AG04449 (cell line): Measurements from ENCODE around the gene ADGRL3.
A peak's percentile ranks its signal among the peaks of the same experiment; 100 is the strongest.

ENCODE experiments used
- CTCF ChIA-PET: fragments of 350-600 bp; formaldehyde crosslinking; extraction: SDS; loops from one replicate; lab custom pipeline; 2021; ENCODE audit warnings: antibody characterized with exemption; lab: Yijun Ruan, JAX
- POLR2A ChIA-PET: fragments of 400-600, 350-600 bp; formaldehyde crosslinking; extraction: SDS; loops from one replicate; lab custom pipeline; 2020; ENCODE audit warnings: antibody characterized with exemption, inconsistent platforms; lab: Yijun Ruan, JAX
- DNase-seq: peaks from one replicate; pipeline ENCODE4 v3.0.0-alpha.2; 2010; ENCODE audit warnings: low read depth, low spot score
- H3K4me3 ChIP-seq: 2 replicates; pipeline ENCODE4 v1.5.1; 2011; ENCODE audit warnings: low read depth, mild to moderate bottlenecking, control low read depth, low read length
- TF ChIP-seq, protein P1 (sequence below): IDR thresholded peaks from one replicate; pipeline ENCODE4 v1.5.1; 2011; ENCODE audit warnings: mild to moderate bottlenecking, moderate library complexity, low read length, control low read depth, inconsistent platforms; ENCODE audit not compliant: insufficient read depth; ENCODE audit errors: missing control alignments

Gene ADGRL3

GRCh38 chr4:61200187-61200915 lies at the start of gene ADGRL3:
TSS of gene ADGRL3 (plus strand) at chr4:61200326.
- TF ChIP-seq, protein P1, sequence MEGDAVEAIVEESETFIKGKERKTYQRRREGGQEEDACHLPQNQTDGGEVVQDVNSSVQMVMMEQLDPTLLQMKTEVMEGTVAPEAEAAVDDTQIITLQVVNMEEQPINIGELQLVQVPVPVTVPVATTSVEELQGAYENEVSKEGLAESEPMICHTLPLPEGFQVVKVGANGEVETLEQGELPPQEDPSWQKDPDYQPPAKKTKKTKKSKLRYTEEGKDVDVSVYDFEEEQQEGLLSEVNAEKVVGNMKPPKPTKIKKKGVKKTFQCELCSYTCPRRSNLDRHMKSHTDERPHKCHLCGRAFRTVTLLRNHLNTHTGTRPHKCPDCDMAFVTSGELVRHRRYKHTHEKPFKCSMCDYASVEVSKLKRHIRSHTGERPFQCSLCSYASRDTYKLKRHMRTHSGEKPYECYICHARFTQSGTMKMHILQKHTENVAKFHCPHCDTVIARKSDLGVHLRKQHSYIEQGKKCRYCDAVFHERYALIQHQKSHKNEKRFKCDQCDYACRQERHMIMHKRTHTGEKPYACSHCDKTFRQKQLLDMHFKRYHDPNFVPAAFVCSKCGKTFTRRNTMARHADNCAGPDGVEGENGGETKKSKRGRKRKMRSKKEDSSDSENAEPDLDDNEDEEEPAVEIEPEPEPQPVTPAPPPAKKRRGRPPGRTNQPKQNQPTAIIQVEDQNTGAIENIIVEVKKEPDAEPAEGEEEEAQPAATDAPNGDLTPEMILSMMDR, result no peak
- no peak for DNase-seq
- H3K4me3 ChIP-seq, result peak within 1 kb of the TSS; percentile 55
- ChIA-PET POLR2A (no interaction called here), CTCF (no interaction called here)

- POLR2A ChIA-PET, result no interaction called here
- no peak for DNase-seq
- TF ChIP-seq, protein P1, result no peak
- H3K4me3 ChIP-seq, result no peak overlapping the region
- CTCF ChIA-PET, result no interaction called here
These were observed 47.7 kb upstream of the ADGRL3 start for GRCh38 chr4:61152433-61152832.

- POLR2A ChIA-PET, result no interaction called here
- CTCF ChIA-PET, result no interaction called here
- H3K4me3 ChIP-seq, result no peak overlapping the region
- TF ChIP-seq, protein P1, result no peak
- DNase-seq, result no peak
These were observed 39.6 kb upstream of the ADGRL3 start for GRCh38 chr4:61160478-61160877.

DNA sequence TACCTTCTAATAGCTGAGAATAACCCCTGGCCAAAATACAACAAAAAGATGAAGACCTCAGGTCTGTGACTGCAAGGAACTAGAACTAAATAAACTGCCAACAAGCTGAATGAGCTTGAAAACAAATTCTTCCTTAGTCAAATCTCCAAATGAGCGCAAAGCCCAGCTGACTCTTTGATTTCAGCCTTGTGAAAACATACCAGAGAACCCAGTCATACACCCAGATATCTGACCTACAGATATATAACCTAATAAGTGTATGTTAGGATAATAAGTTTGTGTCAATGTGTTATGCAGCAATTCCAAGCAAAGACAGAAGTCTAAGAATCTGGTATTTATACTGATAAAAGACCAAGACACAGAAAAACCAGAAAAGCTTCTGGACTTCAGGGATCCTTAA lies 38.0 kb upstream of the ADGRL3 start:
- TF ChIP-seq, protein P1, result no peak
- no peak overlapping the region for H3K4me3 ChIP-seq
- POLR2A ChIA-PET, result no interaction called here
- CTCF ChIA-PET, result no interaction called here
- DNase-seq, result no peak

DNA sequence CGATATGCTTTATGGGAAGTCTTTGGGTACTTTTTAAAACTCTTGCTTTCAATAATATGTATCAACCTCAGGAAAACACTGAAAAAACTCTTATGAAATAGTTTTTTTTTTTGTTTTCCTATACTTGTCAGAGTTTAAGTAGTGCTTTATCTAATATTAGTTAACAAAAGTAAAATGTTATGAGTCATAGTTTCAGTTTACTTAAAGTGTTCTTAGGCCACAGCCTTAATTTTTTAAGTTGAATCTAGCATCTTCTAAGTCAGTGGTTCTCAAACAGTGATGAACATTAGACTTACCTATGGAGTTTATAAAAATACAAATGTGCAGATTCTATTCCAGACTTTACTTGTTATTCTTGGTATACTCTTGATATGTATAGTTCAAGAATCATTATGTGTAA lies 26.3 kb upstream of the ADGRL3 start:
- no peak for DNase-seq
- TF ChIP-seq, protein P1, result no peak
- no peak overlapping the region for H3K4me3 ChIP-seq
- ChIA-PET POLR2A (no interaction called here), CTCF (no interaction called here)

GRCh38 chr4:61175495-61175894 lies 24.6 kb upstream of the ADGRL3 start:
- CTCF ChIA-PET, result interaction anchor here (1.0 kb wide), 1 partner anchor 214 kb away, joined by 3 read pairs; no protein-coding TSS in a partner anchor
- TF ChIP-seq, protein P1, result no peak
- POLR2A ChIA-PET, result no interaction called here
- no peak for DNase-seq
- no peak overlapping the region for H3K4me3 ChIP-seq
